Spinal cord (tissue), 10 donors: ENCODE results near the gene CSMD2. TPM values are rescaled to one million over a fixed set of nuclear protein-coding genes. Genes with fewer than 3 reads are reported as not detected.

ENCODE experiments used
- DNase-seq, 6 donors: peaks; one replicate each; pipeline versions ENCODE4 v3.0.0 to v3.0.0-alpha.2; 2013 to 2015; ENCODE audit warnings: low spot score in 6 of 6, low read depth in 4 of 6
- H3K27ac ChIP-seq: one replicate; pipeline ENCODE4 v1.5.1; 2013; ENCODE audit warnings: low read depth, low read length, control low read depth
- H3K27me3 ChIP-seq: one replicate; pipeline ENCODE4 v1.6.1; 2013; ENCODE audit warnings: low read length; ENCODE audit not compliant: control insufficient read depth, insufficient read depth
- H3K36me3 ChIP-seq: one replicate; pipeline ENCODE4 v1.6.1; 2013; ENCODE audit warnings: low read length; ENCODE audit not compliant: control insufficient read depth, insufficient read depth
- H3K4me1 ChIP-seq: one replicate; pipeline ENCODE4 v1.6.1; 2013; ENCODE audit warnings: low read length; ENCODE audit not compliant: control insufficient read depth, insufficient read depth
- H3K4me3 ChIP-seq: one replicate; pipeline ENCODE4 v1.5.1; 2013; ENCODE audit warnings: low read depth, low read length, control low read depth
- H3K9me3 ChIP-seq: one replicate; pipeline ENCODE4 v1.6.1; 2013; ENCODE audit warnings: low read length; ENCODE audit not compliant: control insufficient read depth, insufficient read depth
- WGBS: methylation state at CpG from one replicate; pipeline ENCODE4 v1.1.5; 2013; ENCODE audit warnings: missing lambda C conversion rate; ENCODE audit not compliant: insufficient coverage; 5-methylcytosine and 5-hydroxymethylcytosine counted together
- polyA plus RNA-seq, 2 donors: library from polyadenylated mRNA; unstranded; fragments of 120-200 nt; gene quantifications; one replicate each; pipeline ENCODE4 v1.2.1, GENCODE V29; 2013; ENCODE audit not compliant: insufficient read length in 2 of 2
- total RNA-seq, 2 donors: library from RNA; depleted of rRNA in 1 of 2; stranded (reverse); fragments of 120-200 nt in 1 of 2; fragments of >200 nt in 1 of 2; gene quantifications; one replicate each; pipeline versions ENCODE4 v1.2.3 to v1.2.4, GENCODE V29; 2013 to 2014
- donor health status: healthy.

CSMD2 gene
- total and polyA plus RNA-seq, 4 donors, result 16.0 to 26.4 (median 22.2) TPM

DNA sequence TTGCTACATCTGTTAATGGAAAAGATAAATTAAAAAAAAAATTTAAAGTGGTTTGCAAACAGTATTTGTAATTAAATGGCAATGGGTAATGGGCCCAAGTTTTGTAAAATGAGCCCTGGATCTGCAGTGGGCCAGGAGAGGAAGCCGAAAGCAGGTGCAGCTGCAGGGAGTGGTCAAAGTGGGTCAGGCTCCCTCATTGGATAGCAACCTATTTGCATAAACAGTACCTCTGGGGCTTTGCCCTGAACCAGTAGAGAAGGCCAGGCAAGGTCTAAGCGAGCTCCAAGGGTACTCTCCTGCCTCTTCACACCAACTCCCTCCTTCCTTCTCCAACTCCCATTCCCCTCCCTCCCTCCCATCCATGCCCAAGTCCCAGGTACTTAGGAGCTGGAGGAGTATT lies 162.2 kb downstream of the CSMD2 start:
- WGBS, result 83% methylated on average over 1 of the region's 2 CpGs
- H3K9me3 ChIP-seq, result no peaks in the 10 kb centered on the region
- H3K4me3 ChIP-seq, result no peak overlapping the region
- no peak overlapping the region for H3K27ac ChIP-seq
- no peaks in the 10 kb centered on the region for H3K27me3 ChIP-seq
- no peak for DNase-seq
- H3K4me1 ChIP-seq, result peaks cover 17% of the 10 kb centered on the region
- H3K36me3 ChIP-seq, result no peaks in the 10 kb centered on the region

DNA sequence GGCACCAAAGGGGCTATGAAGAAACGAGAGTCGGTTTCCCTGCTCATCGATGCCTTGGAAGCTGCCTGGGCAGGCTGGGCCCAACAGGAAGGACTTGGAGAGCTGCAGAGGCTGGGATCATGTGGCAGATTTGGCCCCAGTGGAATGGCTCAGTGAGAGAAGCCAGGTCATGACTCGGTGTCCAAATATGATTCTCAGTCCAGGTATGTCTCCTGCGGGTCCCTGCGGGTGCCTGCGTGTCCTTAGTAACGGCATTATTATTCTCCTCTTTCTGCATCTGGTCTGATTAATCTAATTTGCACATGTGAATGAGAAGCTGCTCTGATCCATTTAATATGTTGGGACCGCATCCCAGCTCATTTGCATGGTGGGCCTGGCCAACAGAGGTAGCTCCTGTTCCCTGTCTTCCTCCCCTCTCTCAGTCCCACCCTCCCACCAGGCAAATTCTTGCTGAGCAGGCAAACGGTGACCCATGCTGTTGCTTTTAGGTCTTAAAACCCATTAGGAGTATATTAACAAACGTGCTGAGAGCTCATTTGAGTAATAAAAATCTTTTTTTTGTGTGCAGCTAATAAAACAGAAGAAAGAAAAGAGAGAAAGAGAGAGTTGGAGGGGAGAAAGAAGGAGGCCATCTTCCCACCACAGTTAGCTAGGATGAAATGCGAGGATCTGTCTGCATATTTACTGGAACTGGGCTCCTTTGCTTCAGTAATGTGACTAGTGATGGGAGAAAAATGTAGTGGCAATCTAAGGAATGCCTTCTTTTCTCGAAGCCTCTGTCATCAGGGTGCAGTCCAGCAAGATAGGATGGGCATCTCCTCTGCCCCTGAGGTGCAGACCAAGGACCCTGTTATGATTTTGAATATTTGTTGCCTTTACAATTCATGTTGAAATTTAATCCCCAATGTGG lies 167.6 kb downstream of the CSMD2 start:
- Histone ChIP-seq H3K27ac (no peak overlapping the region), H3K27me3 (no peaks in the 10 kb centered on the region), H3K9me3 (no peaks in the 10 kb centered on the region), H3K4me3 (no peak overlapping the region), H3K4me1 (peaks cover 24% of the 10 kb centered on the region), H3K36me3 (no peaks in the 10 kb centered on the region)
- DNase-seq, result peak in 2 of 6 donors; percentile 76 to 84
- WGBS, result 42% methylated on average over 6 of the region's 13 CpGs

DNA sequence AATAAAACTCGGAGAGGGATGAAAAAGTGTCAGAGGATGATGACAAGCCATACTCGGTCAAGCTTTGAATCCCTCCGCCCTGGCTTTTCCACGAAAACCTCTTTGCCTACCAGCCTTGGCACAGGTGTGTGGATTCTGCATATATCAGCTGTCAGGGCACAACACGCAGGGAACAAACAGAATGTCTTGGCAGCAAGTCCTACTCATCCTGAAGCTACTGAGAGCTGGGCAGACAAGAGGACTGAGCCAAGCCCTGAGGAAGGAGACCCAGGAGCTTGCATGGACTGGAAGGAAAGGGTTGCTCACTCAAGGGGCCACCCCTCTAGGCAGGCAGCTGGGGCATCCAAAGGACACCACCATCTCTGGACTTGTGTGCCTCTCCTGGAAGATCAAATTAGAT lies 168.7 kb downstream of the CSMD2 start:
- no peaks in the 10 kb centered on the region for H3K36me3 ChIP-seq
- H3K4me1 ChIP-seq, result peaks cover 24% of the 10 kb centered on the region
- no peak overlapping the region for H3K27ac ChIP-seq
- H3K9me3 ChIP-seq, result no peaks in the 10 kb centered on the region
- H3K4me3 ChIP-seq, result no peak overlapping the region
- 65% methylated on average over 3 of the region's 5 CpGs for WGBS
- no peaks in the 10 kb centered on the region for H3K27me3 ChIP-seq
- DNase-seq, result peak in 1 of 6 donors; percentile 45

DNA sequence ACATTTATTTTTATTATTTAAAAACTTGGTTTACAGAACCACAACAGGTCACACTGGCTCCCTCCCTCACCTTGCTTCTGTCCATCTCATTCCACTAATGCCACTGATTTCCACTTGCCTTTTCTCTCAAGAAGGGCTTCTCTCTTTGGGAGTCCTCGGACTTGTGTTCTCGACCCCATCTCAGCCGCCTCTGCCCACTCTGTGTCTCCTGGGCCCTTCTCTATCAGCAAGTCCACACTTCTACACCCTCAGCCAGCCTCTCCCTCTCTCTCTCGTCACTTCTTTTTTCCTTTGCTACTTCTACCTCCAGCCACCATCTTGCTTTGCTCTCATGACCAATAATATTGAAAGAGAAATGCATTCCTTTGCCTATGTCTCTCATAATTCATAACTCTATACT lies 171.7 kb downstream of the CSMD2 start:
- WGBS, result 97% methylated on average over 4 of the region's 4 CpGs
- peaks cover 18% of the 10 kb centered on the region for H3K4me1 ChIP-seq
- no peak overlapping the region for H3K4me3 ChIP-seq
- no peak for DNase-seq
- no peaks in the 10 kb centered on the region for H3K36me3 ChIP-seq
- no peaks in the 10 kb centered on the region for H3K9me3 ChIP-seq
- no peaks in the 10 kb centered on the region for H3K27me3 ChIP-seq
- no peak overlapping the region for H3K27ac ChIP-seq

DNA sequence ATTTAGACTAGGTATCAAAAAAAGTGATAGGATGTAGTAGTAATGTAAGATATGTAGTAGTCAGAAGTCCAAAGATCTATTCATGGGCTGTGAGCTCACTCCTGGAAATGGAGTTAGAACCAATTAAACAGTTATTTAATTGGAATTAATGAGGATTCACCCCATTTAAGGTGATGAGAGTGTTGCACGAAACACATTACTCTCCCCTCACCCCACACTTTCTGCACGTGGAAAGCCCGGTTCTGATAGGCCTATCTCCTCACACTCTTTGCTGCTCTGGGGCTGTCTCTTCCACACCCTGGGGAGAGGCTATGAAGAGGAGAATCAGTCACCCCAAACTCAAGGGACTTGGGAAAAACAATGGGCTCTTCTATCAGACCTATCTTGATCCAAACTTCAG lies 174.7 kb downstream of the CSMD2 start:
- Histone ChIP-seq H3K9me3 (no peaks in the 10 kb centered on the region), H3K27me3 (no peaks in the 10 kb centered on the region), H3K4me1 (peaks cover 22% of the 10 kb centered on the region), H3K4me3 (no peak overlapping the region), H3K36me3 (no peaks in the 10 kb centered on the region), H3K27ac (no peak overlapping the region)
- no CpG with 5 or more reads among the region's 3 CpGs for WGBS
- DNase-seq, result peak in 1 of 6 donors; percentile 58

DNA sequence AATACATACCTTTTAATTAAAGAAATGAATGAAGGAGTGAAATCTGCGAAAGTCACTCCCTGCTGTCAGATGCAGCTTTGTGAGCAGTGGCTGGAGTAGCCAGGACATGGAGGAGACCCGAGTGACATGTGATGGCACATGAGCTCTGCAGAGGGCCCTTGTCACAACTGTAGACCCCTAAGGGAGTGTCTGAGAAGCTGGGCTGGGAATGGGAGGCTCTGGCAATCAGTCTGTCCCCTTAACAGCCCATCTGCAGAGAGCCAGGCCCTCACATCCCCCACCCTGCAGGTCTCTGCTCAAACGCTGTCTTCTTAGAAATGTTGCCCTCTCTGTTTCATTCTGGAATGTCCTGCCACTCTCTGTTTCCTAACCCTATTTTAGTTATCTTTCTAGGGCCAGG lies 176.9 kb downstream of the CSMD2 start:
- 50% methylated on average over 1 of the region's 3 CpGs for WGBS
- peaks cover 32% of the 10 kb centered on the region for H3K4me1 ChIP-seq

DNA sequence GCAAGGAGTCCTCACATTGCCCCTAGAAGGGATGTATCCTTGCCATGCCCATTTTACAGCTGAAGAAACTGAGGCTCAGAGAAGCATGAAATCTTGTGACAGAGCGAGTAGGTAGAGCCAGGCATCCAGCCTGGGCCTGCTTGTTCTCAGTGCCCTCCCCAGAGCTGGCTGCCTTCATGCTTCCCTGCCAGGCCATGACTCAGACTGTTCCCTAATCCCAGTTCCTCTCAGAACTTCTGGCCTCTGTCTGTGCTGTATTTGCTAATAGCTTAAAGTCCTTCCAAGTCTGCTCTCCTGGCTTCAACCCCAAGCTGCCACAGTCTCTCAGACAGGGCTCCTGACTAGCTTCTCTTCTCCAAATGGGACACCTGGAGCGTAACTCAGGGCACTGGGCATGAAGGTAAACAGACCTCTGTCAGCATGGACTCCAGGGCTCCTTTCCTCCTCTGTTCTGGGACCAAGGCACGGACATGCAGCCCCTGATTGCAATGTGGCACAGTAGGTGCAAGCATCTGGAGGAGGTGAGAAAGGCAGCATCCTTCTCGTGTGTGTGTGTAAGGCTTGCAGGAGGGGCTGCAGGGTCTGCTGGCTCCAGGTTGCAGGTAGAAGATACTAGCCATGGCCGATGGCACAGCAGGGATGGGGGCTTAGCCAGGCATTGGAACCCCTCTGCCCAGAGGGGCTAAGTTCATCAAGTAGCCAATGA lies 178.5 kb downstream of the CSMD2 start:
- no peak overlapping the region for H3K27ac ChIP-seq
- no peak overlapping the region for H3K4me3 ChIP-seq
- no peaks in the 10 kb centered on the region for H3K9me3 ChIP-seq
- no peaks in the 10 kb centered on the region for H3K36me3 ChIP-seq
- 87% methylated on average over 3 of the region's 5 CpGs for WGBS
- peaks cover 35% of the 10 kb centered on the region for H3K4me1 ChIP-seq
- H3K27me3 ChIP-seq, result no peaks in the 10 kb centered on the region
- peak in 1 of 6 donors; percentile 70 for DNase-seq

More for the DNA sequence above, 176.9 kb downstream of the CSMD2 start:
- Histone ChIP-seq H3K27ac (no peak overlapping the region), H3K27me3 (no peaks in the 10 kb centered on the region), H3K9me3 (no peaks in the 10 kb centered on the region), H3K36me3 (no peaks in the 10 kb centered on the region), H3K4me3 (no peak overlapping the region)
- no peak for DNase-seq

DNA sequence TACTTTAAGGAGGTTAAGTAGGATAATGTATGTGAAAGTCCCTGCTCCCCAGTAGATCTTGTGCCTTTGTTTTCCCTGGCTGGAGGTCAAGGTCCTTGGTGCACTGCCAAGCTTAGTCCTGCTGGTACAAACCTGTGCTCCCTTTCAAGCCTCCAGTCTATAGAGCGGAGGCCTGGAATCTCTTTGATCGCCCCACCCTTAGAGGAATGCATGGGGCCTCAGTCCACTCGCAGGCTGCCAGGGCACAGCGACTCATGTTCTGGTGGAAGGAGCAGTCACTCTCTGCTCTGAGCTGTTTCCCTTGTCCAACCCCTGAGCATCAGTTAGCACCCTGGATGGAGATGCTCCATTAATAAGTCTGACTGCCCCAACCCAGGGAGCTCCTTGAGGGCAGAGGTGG lies 179.4 kb downstream of the CSMD2 start:
- peaks cover 35% of the 10 kb centered on the region for H3K4me1 ChIP-seq
- 40% methylated on average over 3 of the region's 4 CpGs for WGBS
- no peak overlapping the region for H3K27ac ChIP-seq
- no peaks in the 10 kb centered on the region for H3K9me3 ChIP-seq
- H3K27me3 ChIP-seq, result no peaks in the 10 kb centered on the region
- no peaks in the 10 kb centered on the region for H3K36me3 ChIP-seq
- peak in 1 of 6 donors; percentile 62 for DNase-seq
- no peak overlapping the region for H3K4me3 ChIP-seq

DNA sequence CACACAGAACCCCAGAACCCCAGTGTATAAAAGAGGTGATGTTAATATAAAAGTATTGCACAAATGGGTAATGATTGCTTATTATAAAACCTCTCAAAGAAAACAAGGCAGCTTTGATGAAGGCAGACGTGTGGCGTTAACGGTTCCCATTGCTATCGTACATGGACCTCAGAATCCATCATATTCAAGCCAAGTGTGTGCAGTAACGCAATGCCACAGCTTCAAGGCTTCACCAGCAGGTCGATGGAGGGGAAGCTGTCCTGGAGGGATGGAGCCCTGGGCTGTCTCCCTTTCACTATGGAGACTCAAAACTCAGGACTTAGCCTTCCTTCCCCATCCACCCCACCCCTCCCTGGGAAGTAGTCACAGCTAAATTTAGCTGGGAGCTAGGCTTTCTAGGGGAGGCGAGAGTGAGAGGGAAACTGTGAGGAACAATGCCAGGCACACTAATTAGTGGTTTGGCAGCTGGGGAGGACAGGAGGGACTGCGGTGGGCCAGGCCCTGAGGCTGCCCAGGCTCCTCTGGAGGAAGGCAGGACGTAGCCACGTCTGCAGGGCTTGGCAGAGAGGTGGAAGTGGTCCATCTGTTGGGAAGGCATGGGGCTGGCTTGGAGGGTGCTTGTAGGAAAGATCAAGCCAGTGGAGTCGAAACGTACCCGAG lies 180.0 kb downstream of the CSMD2 start:
- Histone ChIP-seq H3K27ac (no peak overlapping the region), H3K4me3 (no peak overlapping the region), H3K27me3 (no peaks in the 10 kb centered on the region), H3K4me1 (peaks cover 35% of the 10 kb centered on the region), H3K36me3 (no peaks in the 10 kb centered on the region), H3K9me3 (no peaks in the 10 kb centered on the region)
- WGBS, result 43% methylated on average over 9 of the region's 13 CpGs
- DNase-seq, result peak in 2 of 6 donors; percentile 76 to 91
